Endothelial cell of umbilical vein (primary cell): Measurements from ENCODE around the gene SCGB1A1. TPM values are rescaled to one million over a fixed set of nuclear protein-coding genes. Genes with fewer than 3 reads are reported as not detected.

Experiments
- BruUV-seq: library from RNA; stranded (reverse); fragments of 400-500 nt; replicated peaks from 2 replicates; lab custom pipeline; 2021; lab: Mats Ljungman, UMichigan
- CTCF ChIA-PET: fragments of 300-600, 350-600 bp; sonication (Branson Sonifier 250); formaldehyde crosslinking; loops from one replicate; lab custom pipeline; 2021; ENCODE audit warnings: antibody characterized with exemption, inconsistent platforms; lab: Charles Lee
- POLR2A ChIA-PET: fragments of 300-600, 350-600 bp; sonication (Branson Sonifier 250); formaldehyde crosslinking; loops from one replicate; lab custom pipeline; 2021; ENCODE audit warnings: antibody characterized with exemption, inconsistent platforms; lab: Charles Lee
- DNase-seq: peaks from one replicate; pipeline ENCODE4 v3.0.0-alpha.2; 2011; ENCODE audit warnings: low read depth, low spot score
- FAIRE-seq: peaks from 2 replicates; lab custom pipeline; 2011; peaks lifted over from hg19 to GRCh38; lab: Jason Lieb, UNC
- H2AFZ ChIP-seq: 2 replicates; pipeline ENCODE4 v1.6.0; 2012; ENCODE audit warnings: low read depth, low read length, control low read depth, inconsistent platforms
- H3K27ac ChIP-seq: 2 replicates; pipeline ENCODE4 v1.5.1; 2011; ENCODE audit warnings: low read depth, mild to moderate bottlenecking, control low read depth, low read length, moderate library complexity; ENCODE audit not compliant: insufficient read depth
- H3K27me3 ChIP-seq, 2 experiments: 2 replicates each; pipeline versions ENCODE4 v1.6.0 to v1.6.1; 2011; ENCODE audit warnings: low read length in 2 of 2, mixed read lengths in 1 of 2; ENCODE audit not compliant: control insufficient read depth in 2 of 2, insufficient read depth in 2 of 2
- H3K36me3 ChIP-seq, 2 experiments: 2 replicates in 1 of 2; 3 replicates in 1 of 2; pipeline ENCODE4 v1.5.1; 2011; ENCODE audit warnings: low read length in 2 of 2, mild to moderate bottlenecking in 1 of 2, moderate library complexity in 1 of 2; ENCODE audit not compliant: control insufficient read depth in 2 of 2, insufficient read depth in 2 of 2; ENCODE audit errors: extremely low read depth in 1 of 2
- H3K4me1 ChIP-seq: 3 replicates; pipeline ENCODE4 v1.5.1; 2011; ENCODE audit warnings: mild to moderate bottlenecking, low read length; ENCODE audit not compliant: control insufficient read depth, insufficient read depth; ENCODE audit errors: extremely low read depth
- H3K4me2 ChIP-seq: 2 replicates; pipeline ENCODE4 v1.6.1; 2011; ENCODE audit warnings: low read length, control low read depth, mixed read lengths; ENCODE audit not compliant: insufficient read depth
- H3K4me3 ChIP-seq, 3 experiments: fragments of 200-600 bp in 1 of 3; sonication (generic), shearing (Covaris generic) in 1 of 3; replicated peaks in 1 of 3; 2 replicates each; pipeline ENCODE4 v1.5.1; 2011 to 2016; ENCODE audit warnings: control low read depth in 3 of 3, low read length in 3 of 3, mild to moderate bottlenecking in 2 of 3, inconsistent platforms in 1 of 3, low read depth in 1 of 3, moderate library complexity in 1 of 3; ENCODE audit not compliant: insufficient read depth in 1 of 3
- H3K79me2 ChIP-seq: 2 replicates; pipeline ENCODE4 v1.6.0; 2012; ENCODE audit warnings: low read length, inconsistent platforms; ENCODE audit not compliant: control insufficient read depth, insufficient read depth
- H3K9ac ChIP-seq: replicated peaks from 2 replicates; pipeline ENCODE3; 2011; ENCODE audit warnings: low read length, control low read depth; ENCODE audit not compliant: insufficient read depth; ENCODE audit errors: extremely low read depth
- H3K9me1 ChIP-seq: replicated peaks from 3 replicates; pipeline ENCODE4 v1.6.0; 2011; ENCODE audit warnings: mild to moderate bottlenecking, low read length; ENCODE audit not compliant: control insufficient read depth, insufficient read depth; ENCODE audit errors: extremely low read depth
- H3K9me3 ChIP-seq: replicated peaks from 2 replicates; pipeline ENCODE4 v1.5.1; 2012; ENCODE audit warnings: low read length, inconsistent platforms; ENCODE audit not compliant: control insufficient read depth, insufficient read depth
- H4K20me1 ChIP-seq: replicated peaks from 2 replicates; pipeline ENCODE3; 2011; ENCODE audit warnings: mild to moderate bottlenecking, low read length; ENCODE audit not compliant: control insufficient read depth, insufficient read depth; ENCODE audit errors: extremely low read depth
- CTCF ChIP-seq, 2 donors: IDR thresholded peaks; 1 replicate in 1 of 2; 2 replicates in 1 of 2; pipeline ENCODE4 v1.5.1; 2011; ENCODE audit warnings: low read length in 2 of 2, mild to moderate bottlenecking in 2 of 2, moderate library complexity in 2 of 2, control low read depth in 1 of 2, inconsistent platforms in 1 of 2, low read depth in 1 of 2; ENCODE audit not compliant: insufficient read depth in 1 of 2; ENCODE audit errors: extremely low read depth in 1 of 2
- EZH2 ChIP-seq: IDR thresholded peaks from 2 replicates; pipeline ENCODE4 v1.6.1; 2012; ENCODE audit warnings: borderline replicate concordance, low read depth, mild to moderate bottlenecking, moderate library complexity, low read length, inconsistent platforms; ENCODE audit not compliant: severe bottlenecking
- FOS ChIP-seq: IDR thresholded peaks from 2 replicates; pipeline ENCODE4 v1.6.1; 2011; ENCODE audit warnings: mild to moderate bottlenecking, low read length, moderate library complexity, borderline replicate concordance; ENCODE audit not compliant: insufficient read depth
- GATA2 ChIP-seq: IDR thresholded peaks from 2 replicates; pipeline ENCODE4 v1.7.0; 2011; ENCODE audit warnings: low read depth, mild to moderate bottlenecking, moderate library complexity, mixed read lengths, low read length; ENCODE audit not compliant: insufficient read length, insufficient read depth
- JUN ChIP-seq: IDR thresholded peaks from 2 replicates; pipeline ENCODE4 v1.6.1; 2011; ENCODE audit warnings: borderline replicate concordance, low read depth; ENCODE audit not compliant: insufficient read length, insufficient read depth
- MAX ChIP-seq: IDR thresholded peaks from 2 replicates; pipeline ENCODE4 v1.6.1; 2011; ENCODE audit not compliant: insufficient read depth, insufficient read length
- MYC ChIP-seq: IDR thresholded peaks from one replicate; pipeline ENCODE4 v1.6.1; 2011; ENCODE audit warnings: mild to moderate bottlenecking, low read depth, low read length
- POLR2A ChIP-seq: IDR thresholded peaks from 2 replicates; pipeline ENCODE4 v1.6.1; 2012; ENCODE audit warnings: low read depth, mild to moderate bottlenecking, control low read depth, low read length
- POLR2AphosphoS5 ChIP-seq: IDR thresholded peaks from 2 replicates; pipeline ENCODE4 v1.6.1; 2012; ENCODE audit warnings: low read depth, mild to moderate bottlenecking, control low read depth, low read length, moderate library complexity; ENCODE audit not compliant: insufficient read depth
- dilution Hi-C: fragments of 300-500 bp; cut with MboI; formaldehyde crosslinking; loops from one replicate; pipeline ENCODE4 v1.15.0; 2019; ENCODE audit warnings: low sequenced_read_pairs; ENCODE audit not compliant: extremely low pct_ligation_motif_present
- intact Hi-C: fragments of 100-400 bp; cut with micrococcal nuclease; formaldehyde crosslinking; loops from one replicate; pipeline ENCODE4 v1.10.0; 2022
- polyA plus RNA-seq, 4 experiments: library from polyadenylated mRNA; depleted of rRNA in 3 of 4; stranded (reverse) in 3 of 4; unstranded in 1 of 4; fragments of >200 nt; gene quantifications; 2 replicates each; pipeline versions ENCODE4 v1.2.1 to v1.2.3, GENCODE V29; 2011 to 2012; ENCODE audit warnings: missing spikeins in 1 of 4
- total RNA-seq: library from RNA; stranded (reverse); gene quantifications from 2 replicates; pipeline ENCODE4 v1.2.3, GENCODE V29; 2021

SCGB1A1 gene
- total and polyA plus RNA-seq, 2 donors (not counting 3 experiments of a cell fraction or from before 2014, with no cell fraction given) = not detected

- no peaks in the 10 kb centered on the region for H4K20me1 ChIP-seq
- TF ChIP-seq MAX = no peak
- no peak for TF ChIP-seq EZH2
- TF ChIP-seq FOS = no peak
- no peak for TF ChIP-seq CTCF (IDR thresholded peaks at IDR 0.05; ENCODE audit: extremely low read depth in 1 of 2, insufficient read depth in 1 of 2, low read depth in 1 of 2, low read length in 2 of 2)
- no peak for TF ChIP-seq POLR2AphosphoS5
- no peak for TF ChIP-seq JUN
- no peak for TF ChIP-seq MYC
- no peak for TF ChIP-seq POLR2A
- TF ChIP-seq GATA2 = no peak
- no peaks in the 10 kb centered on the region for H3K9me3 ChIP-seq
- H3K9me1 ChIP-seq = no peaks in the 10 kb centered on the region
- intact Hi-C loops = no loop called here
- POLR2A ChIA-PET = no interaction called here
- no TSS peak for BruUV-seq
- no peak overlapping the region for H2AFZ ChIP-seq
- no peaks in the 10 kb centered on the region for H3K36me3 ChIP-seq
- FAIRE-seq (no peak), DNase-seq (peak; percentile 36)
- dilution Hi-C loops = no loop called here
- H3K4me3 ChIP-seq = no peak overlapping the region
- H3K27ac ChIP-seq = no peak overlapping the region
- H3K4me1 ChIP-seq = no peaks in the 10 kb centered on the region
- H3K79me2 ChIP-seq = no peaks in the 10 kb centered on the region
- CTCF ChIA-PET = interaction anchor here (1.9 kb wide), 1 partner anchor 23 kb away, joined by 11 read pairs; no protein-coding TSS in a partner anchor
- no peak overlapping the region for H3K9ac ChIP-seq
- H3K27me3 ChIP-seq = peaks cover 3 to 5% of the 10 kb centered on the region in 2 experiments
- no peak overlapping the region for H3K4me2 ChIP-seq
Measured at GRCh38 chr11:62418136-62418535, 697 bp upstream of the SCGB1A1 start.
